Stomach smooth muscle (tissue), 2 donors: ENCODE measurements around the gene JAZF1.

Experiments used
- H3K27ac ChIP-seq: one replicate; pipeline ENCODE4 v1.7.0; 2013; ENCODE audit warnings: mild to moderate bottlenecking, low read length, inconsistent platforms
- H3K27me3 ChIP-seq, 2 donors: one replicate each; pipeline ENCODE4 v1.7.0; 2013; ENCODE audit warnings: low read length in 2 of 2; ENCODE audit not compliant: insufficient read depth in 2 of 2, control insufficient read depth in 1 of 2
- H3K36me3 ChIP-seq, 2 donors: one replicate each; pipeline ENCODE4 v1.7.0; 2013; ENCODE audit warnings: low read length in 2 of 2; ENCODE audit not compliant: control insufficient read depth in 2 of 2, insufficient read depth in 2 of 2
- H3K4me1 ChIP-seq: one replicate; pipeline ENCODE4 v1.7.0; 2013; ENCODE audit warnings: low read length; ENCODE audit not compliant: control insufficient read depth, insufficient read depth
- H3K4me3 ChIP-seq, 2 donors: one replicate each; pipeline ENCODE4 v1.7.0; 2013; ENCODE audit warnings: low read length in 2 of 2
- H3K9ac ChIP-seq, 2 donors: one replicate each; pipeline ENCODE4 v1.7.0; 2013; ENCODE audit warnings: low read length in 2 of 2, mild to moderate bottlenecking in 1 of 2
- H3K9me3 ChIP-seq, 2 donors: one replicate each; pipeline ENCODE4 v1.7.0; 2013; ENCODE audit warnings: low read length in 2 of 2; ENCODE audit not compliant: control insufficient read depth in 2 of 2
- donor health status: healthy.
- donor health status: Pancreatic carcinoma.

Gene JAZF1

DNA sequence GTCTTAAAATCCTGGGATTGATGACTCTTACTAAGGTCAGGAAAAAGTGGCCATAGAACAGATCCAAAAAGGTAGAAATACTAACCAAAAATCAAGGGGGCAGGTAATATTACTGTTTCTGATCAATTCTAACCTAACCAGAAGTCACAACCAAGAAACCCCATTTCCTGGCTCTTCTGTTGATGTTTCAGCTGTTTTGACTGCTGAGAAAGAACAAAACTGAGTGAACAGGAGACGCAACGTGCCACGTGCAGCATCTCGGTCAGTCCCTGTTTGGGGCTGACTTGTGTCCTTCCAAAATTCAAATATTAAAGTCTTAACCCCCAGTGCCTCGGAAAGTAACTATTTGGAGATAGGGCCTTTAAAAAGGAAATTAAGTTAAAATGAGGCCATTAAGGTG lies 56.8 kb downstream of the JAZF1 start:
- H3K9me3 ChIP-seq = no peaks in the 10 kb centered on the region
- no peak overlapping the region for H3K4me3 ChIP-seq
- no peak overlapping the region for H3K27ac ChIP-seq
- no peaks in the 10 kb centered on the region for H3K36me3 ChIP-seq
- H3K4me1 ChIP-seq = peaks cover 12% of the 10 kb centered on the region
- no peaks in the 10 kb centered on the region for H3K27me3 ChIP-seq
- H3K9ac ChIP-seq = no peak overlapping the region

GRCh38 chr7:28121496-28121895 lies 59.1 kb downstream of the JAZF1 start:
- no peak overlapping the region for H3K9ac ChIP-seq
- H3K27ac ChIP-seq = no peak overlapping the region
- no peaks in the 10 kb centered on the region for H3K9me3 ChIP-seq
- no peak overlapping the region for H3K4me3 ChIP-seq
- peaks cover 8% of the 10 kb centered on the region for H3K4me1 ChIP-seq
- H3K27me3 ChIP-seq = no peaks in the 10 kb centered on the region
- H3K36me3 ChIP-seq = no peaks in the 10 kb centered on the region

GRCh38 chr7:28116041-28116440 lies 64.6 kb downstream of the JAZF1 start:
- H3K9me3 ChIP-seq = no peaks in the 10 kb centered on the region
- H3K9ac ChIP-seq = no peak overlapping the region
- H3K27ac ChIP-seq = no peak overlapping the region
- no peaks in the 10 kb centered on the region for H3K36me3 ChIP-seq
- no peak overlapping the region for H3K4me3 ChIP-seq
- peaks cover 4% of the 10 kb centered on the region for H3K4me1 ChIP-seq
- H3K27me3 ChIP-seq = no peaks in the 10 kb centered on the region

DNA sequence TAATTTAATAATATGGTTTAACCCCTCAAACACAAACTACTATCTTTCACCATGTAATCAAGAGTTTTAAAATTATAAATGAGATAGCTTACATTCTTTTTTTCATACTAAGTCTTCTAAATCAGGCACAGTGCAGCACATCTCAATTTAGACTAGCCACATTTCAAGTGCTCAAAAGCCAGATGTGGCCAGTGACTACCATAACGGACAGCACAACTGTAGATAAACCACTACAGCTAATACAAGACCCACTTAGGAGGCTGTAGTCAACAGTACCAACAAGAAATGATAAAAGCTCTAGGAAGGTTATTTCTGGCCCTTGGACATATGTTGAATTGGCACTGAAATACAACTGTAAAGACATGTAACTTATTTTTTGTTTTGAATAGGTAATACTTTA lies 65.3 kb downstream of the JAZF1 start:
- Histone ChIP-seq H3K9me3 (no peaks in the 10 kb centered on the region), H3K9ac (no peak overlapping the region), H3K36me3 (no peaks in the 10 kb centered on the region), H3K4me1 (peaks cover 4% of the 10 kb centered on the region), H3K27ac (no peak overlapping the region), H3K27me3 (no peaks in the 10 kb centered on the region), H3K4me3 (no peak overlapping the region)

GRCh38 chr7:28114056-28114455 lies 66.5 kb downstream of the JAZF1 start:
- Histone ChIP-seq H3K9me3 (no peaks in the 10 kb centered on the region), H3K9ac (no peak overlapping the region), H3K4me3 (no peak overlapping the region), H3K4me1 (peaks cover 4% of the 10 kb centered on the region), H3K27ac (no peak overlapping the region), H3K36me3 (no peaks in the 10 kb centered on the region), H3K27me3 (no peaks in the 10 kb centered on the region)

- Histone ChIP-seq H3K27ac (no peak overlapping the region), H3K4me1 (peaks cover 9% of the 10 kb centered on the region), H3K9me3 (no peaks in the 10 kb centered on the region), H3K9ac (no peak overlapping the region), H3K36me3 (no peaks in the 10 kb centered on the region), H3K4me3 (no peak overlapping the region), H3K27me3 (no peaks in the 10 kb centered on the region)
Measured at GRCh38 chr7:28112883-28113540, 67.6 kb downstream of the JAZF1 start.

DNA sequence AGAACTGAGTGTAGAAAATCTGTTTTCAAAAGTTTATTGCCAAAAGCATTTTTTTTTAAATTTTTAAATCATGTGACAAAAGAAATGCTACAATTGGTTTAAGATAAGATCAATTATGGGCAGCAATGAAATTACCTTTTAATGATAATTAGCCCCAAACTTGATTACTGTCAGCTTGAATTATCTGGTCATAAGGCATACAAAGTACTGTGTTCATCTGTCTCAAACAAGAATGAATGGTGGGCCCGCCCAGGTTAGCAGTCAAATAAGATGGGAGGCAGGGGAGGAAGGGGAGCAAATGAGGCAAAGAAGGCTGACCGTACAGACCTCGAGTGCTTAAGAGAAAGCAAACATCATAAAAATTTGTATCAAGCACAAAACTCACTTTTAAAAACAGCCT lies 68.1 kb downstream of the JAZF1 start:
- no peak overlapping the region for H3K27ac ChIP-seq
- no peak overlapping the region for H3K9ac ChIP-seq
- peaks cover 12% of the 10 kb centered on the region for H3K4me1 ChIP-seq
- no peaks in the 10 kb centered on the region for H3K27me3 ChIP-seq
- H3K9me3 ChIP-seq = no peaks in the 10 kb centered on the region
- no peak overlapping the region for H3K4me3 ChIP-seq
- H3K36me3 ChIP-seq = no peaks in the 10 kb centered on the region

DNA sequence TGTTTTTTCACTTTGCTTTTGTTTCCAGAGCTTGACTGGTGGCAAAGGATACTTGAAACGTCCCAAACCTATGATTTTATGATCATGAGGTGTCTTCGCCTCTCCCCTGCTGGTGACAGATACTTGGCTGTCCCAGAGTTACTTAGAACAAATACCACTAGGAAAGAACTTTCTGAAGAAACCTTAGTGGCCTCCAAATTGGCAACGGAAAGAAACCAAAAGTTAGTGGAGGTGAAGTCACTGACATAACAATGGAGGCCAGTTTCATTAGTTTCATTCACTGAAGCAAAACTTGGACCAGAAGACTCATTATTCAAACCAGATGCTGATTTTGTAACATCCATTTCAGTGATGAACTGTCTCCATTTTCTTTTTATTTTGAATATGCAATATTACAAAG lies 68.6 kb downstream of the JAZF1 start:
- Histone ChIP-seq H3K36me3 (no peaks in the 10 kb centered on the region), H3K27me3 (no peaks in the 10 kb centered on the region), H3K9me3 (no peaks in the 10 kb centered on the region), H3K4me3 (no peak overlapping the region), H3K27ac (no peak overlapping the region), H3K9ac (no peak overlapping the region), H3K4me1 (peaks cover 12% of the 10 kb centered on the region)

GRCh38 chr7:28110427-28111012 lies 70.1 kb downstream of the JAZF1 start:
- Histone ChIP-seq H3K27ac (no peak overlapping the region), H3K36me3 (no peaks in the 10 kb centered on the region), H3K9ac (no peak overlapping the region), H3K27me3 (no peaks in the 10 kb centered on the region), H3K9me3 (no peaks in the 10 kb centered on the region), H3K4me1 (peaks cover 23% of the 10 kb centered on the region), H3K4me3 (no peak overlapping the region)

DNA sequence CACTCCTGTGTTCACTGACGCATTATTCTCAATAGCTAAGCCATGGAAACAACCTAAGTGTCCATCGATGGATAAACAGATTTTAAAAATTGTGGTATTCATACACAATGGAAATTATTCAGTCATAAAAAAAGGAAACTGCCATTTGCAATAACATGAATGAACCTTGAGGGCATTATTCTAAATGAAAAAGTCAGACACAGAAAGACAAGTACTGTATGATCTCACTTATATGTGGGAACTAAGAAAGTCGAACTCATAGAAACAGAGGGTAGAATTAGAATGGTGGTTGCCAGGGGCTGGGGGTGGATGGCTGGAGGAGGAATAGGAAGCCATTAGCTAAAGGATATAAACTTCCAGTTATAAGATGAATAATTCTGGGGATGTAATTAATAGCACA lies 71.8 kb downstream of the JAZF1 start:
- Histone ChIP-seq H3K9ac (no peak overlapping the region), H3K36me3 (no peaks in the 10 kb centered on the region), H3K4me1 (peaks cover 19% of the 10 kb centered on the region), H3K9me3 (no peaks in the 10 kb centered on the region), H3K27ac (no peak overlapping the region), H3K27me3 (no peaks in the 10 kb centered on the region), H3K4me3 (no peak overlapping the region)

DNA sequence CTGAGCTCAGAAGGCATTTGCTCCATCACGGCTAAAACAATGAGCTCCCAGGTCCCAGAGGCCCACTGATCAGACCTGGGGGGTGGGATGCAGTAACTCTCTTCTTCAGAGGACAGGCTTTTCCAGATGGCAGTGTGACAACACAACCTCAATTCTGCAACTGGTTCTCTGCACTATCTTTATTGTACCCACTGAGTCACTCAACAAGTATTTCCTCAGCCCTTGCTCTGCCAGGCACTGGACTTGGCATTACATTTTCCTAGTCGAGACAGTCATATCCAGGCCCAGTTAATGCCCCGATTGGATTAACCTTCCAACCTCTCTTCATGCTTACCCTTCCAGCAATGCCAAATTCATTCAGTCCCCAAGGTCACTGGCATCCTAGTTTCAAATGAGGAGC lies 72.6 kb downstream of the JAZF1 start:
- Histone ChIP-seq H3K9me3 (no peaks in the 10 kb centered on the region), H3K36me3 (no peaks in the 10 kb centered on the region), H3K9ac (no peak overlapping the region), H3K27me3 (no peaks in the 10 kb centered on the region), H3K4me1 (peaks cover 19% of the 10 kb centered on the region), H3K4me3 (no peak overlapping the region), H3K27ac (no peak overlapping the region)
